Measurements from ENCODE around the gene U2SURP. TPM values are rescaled to one million over a fixed set of nuclear protein-coding genes. Genes with fewer than 3 reads are reported as not detected.

U2SURP gene
- total RNA-seq, 1 donor = 85.0 TPM

DNA sequence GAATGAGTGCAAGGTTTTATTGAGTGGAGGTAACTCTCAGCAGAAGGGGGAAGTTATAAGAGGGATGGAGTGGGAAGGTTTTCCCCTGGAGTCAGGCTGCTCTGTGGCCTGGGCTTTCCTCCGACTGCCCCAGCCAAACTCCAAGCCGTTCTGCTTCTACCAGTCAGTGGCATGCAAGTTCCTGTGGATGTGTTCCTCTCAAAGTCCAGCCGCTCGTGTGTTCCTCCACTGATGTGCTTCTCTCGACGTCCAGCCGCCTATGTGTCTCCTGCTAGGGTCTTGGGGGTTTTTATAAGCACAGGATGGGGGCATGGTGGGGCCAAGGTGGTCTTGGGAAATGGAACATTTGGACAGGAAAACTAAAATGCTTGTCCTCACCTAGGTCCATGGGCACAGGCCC, 9.0 kb upstream of the U2SURP start:
- DNase-seq (ENCODE audit: insufficient read length, low spot score, missing footprints) = no peak
- TF ChIP-seq, protein P1, sequence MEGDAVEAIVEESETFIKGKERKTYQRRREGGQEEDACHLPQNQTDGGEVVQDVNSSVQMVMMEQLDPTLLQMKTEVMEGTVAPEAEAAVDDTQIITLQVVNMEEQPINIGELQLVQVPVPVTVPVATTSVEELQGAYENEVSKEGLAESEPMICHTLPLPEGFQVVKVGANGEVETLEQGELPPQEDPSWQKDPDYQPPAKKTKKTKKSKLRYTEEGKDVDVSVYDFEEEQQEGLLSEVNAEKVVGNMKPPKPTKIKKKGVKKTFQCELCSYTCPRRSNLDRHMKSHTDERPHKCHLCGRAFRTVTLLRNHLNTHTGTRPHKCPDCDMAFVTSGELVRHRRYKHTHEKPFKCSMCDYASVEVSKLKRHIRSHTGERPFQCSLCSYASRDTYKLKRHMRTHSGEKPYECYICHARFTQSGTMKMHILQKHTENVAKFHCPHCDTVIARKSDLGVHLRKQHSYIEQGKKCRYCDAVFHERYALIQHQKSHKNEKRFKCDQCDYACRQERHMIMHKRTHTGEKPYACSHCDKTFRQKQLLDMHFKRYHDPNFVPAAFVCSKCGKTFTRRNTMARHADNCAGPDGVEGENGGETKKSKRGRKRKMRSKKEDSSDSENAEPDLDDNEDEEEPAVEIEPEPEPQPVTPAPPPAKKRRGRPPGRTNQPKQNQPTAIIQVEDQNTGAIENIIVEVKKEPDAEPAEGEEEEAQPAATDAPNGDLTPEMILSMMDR (IDR thresholded peaks at IDR 0.05; ENCODE audit: extremely low read depth, low read depth, low read length) = no peak
- H3K27me3 ChIP-seq (ENCODE audit: insufficient read depth, low read length) = no peaks in the 10 kb centered on the region
- H3K4me2 ChIP-seq (ENCODE audit: insufficient read depth, low read length) = no peak overlapping the region
- no peak overlapping the region for H2AFZ ChIP-seq (ENCODE audit: low read length)
- H3K4me1 ChIP-seq (ENCODE audit: insufficient read depth, low read length) = no peaks in the 10 kb centered on the region
- H3K79me2 ChIP-seq (ENCODE audit: insufficient read depth, low read length) = no peaks in the 10 kb centered on the region
- H3K36me3 ChIP-seq (ENCODE audit: insufficient read depth, low read length) = no peaks in the 10 kb centered on the region
- H3K9me3 ChIP-seq (ENCODE audit: low read depth, low read length) = no peaks in the 10 kb centered on the region
- H4K20me1 ChIP-seq (ENCODE audit: insufficient read depth, low read length) = no peaks in the 10 kb centered on the region
- no peak overlapping the region for H3K4me3 ChIP-seq (ENCODE audit: insufficient read depth, low read length)
- H3K27ac ChIP-seq (ENCODE audit: low read depth, low read length) = no peak overlapping the region

DNA sequence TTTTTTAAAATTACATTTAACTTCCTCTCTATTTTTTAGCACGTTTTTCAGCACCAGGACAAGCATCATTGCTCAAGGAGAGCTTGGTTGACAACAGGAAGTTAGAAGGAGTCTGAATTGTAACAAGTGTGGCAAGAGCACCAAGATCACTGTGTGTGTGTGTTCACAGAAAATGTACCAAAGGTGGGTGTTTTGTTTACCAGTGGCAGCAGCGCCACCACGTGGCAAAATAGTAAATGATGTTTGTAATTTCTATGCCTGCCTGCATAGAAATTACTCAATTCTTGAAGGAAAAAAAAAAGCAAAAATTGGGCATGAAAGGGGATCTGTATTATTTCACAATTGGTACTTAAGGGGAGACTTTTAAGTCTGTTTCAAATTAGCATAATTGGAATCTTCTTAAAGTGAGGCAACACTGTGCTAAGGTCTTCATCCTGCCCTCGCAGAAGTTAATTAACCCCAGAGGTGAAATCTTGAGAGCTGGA, 7.4 kb upstream of the U2SURP start:
- TF ChIP-seq, protein P1 (IDR thresholded peaks at IDR 0.05; ENCODE audit: extremely low read depth, low read depth, low read length) = peak; percentile 75
- H3K79me2 ChIP-seq (ENCODE audit: insufficient read depth, low read length) = no peaks in the 10 kb centered on the region
- no peak overlapping the region for H3K4me2 ChIP-seq (ENCODE audit: insufficient read depth, low read length)
- H2AFZ ChIP-seq (ENCODE audit: low read length) = no peak overlapping the region
- no peaks in the 10 kb centered on the region for H3K36me3 ChIP-seq (ENCODE audit: insufficient read depth, low read length)
- H3K27me3 ChIP-seq (ENCODE audit: insufficient read depth, low read length) = no peaks in the 10 kb centered on the region
- no peaks in the 10 kb centered on the region for H4K20me1 ChIP-seq (ENCODE audit: insufficient read depth, low read length)
- no peaks in the 10 kb centered on the region for H3K9me3 ChIP-seq (ENCODE audit: low read depth, low read length)
- peak; percentile 77 for DNase-seq (ENCODE audit: insufficient read length, low spot score, missing footprints)
- H3K4me3 ChIP-seq (ENCODE audit: insufficient read depth, low read length) = no peak overlapping the region
- H3K4me1 ChIP-seq (ENCODE audit: insufficient read depth, low read length) = peaks cover 8% of the 10 kb centered on the region
- H3K27ac ChIP-seq (ENCODE audit: low read depth, low read length) = no peak overlapping the region

DNA sequence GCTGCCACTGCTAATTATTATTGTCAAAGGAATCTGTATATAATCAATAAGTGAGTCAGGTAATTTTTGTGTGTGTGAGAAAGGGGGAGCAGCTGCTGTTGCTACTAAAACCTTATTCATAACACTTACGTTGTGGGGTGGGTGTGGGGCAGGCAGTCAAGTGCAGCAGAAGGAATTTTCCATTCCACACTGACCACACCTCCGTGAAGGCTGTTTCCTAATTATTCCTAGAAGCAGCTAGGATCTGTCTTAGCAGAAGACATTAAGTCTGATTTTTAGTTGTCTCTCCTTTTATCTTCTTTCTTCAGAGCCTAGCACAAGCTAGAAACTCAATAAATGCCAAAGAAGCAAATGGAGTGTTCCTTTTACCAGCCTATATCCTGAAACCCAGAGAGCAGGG, 4.0 kb upstream of the U2SURP start:
- H3K27ac ChIP-seq (ENCODE audit: low read depth, low read length) = no peak overlapping the region
- H3K4me1 ChIP-seq (ENCODE audit: insufficient read depth, low read length) = peaks cover 20% of the 10 kb centered on the region
- no peaks in the 10 kb centered on the region for H3K27me3 ChIP-seq (ENCODE audit: insufficient read depth, low read length)
- no peaks in the 10 kb centered on the region for H3K9me3 ChIP-seq (ENCODE audit: low read depth, low read length)
- DNase-seq (ENCODE audit: insufficient read length, low spot score, missing footprints) = no peak
- no peak overlapping the region for H3K4me3 ChIP-seq (ENCODE audit: insufficient read depth, low read length)
- peaks cover 14% of the 10 kb centered on the region for H3K79me2 ChIP-seq (ENCODE audit: insufficient read depth, low read length)
- H3K36me3 ChIP-seq (ENCODE audit: insufficient read depth, low read length) = no peaks in the 10 kb centered on the region
- H2AFZ ChIP-seq (ENCODE audit: low read length) = no peak overlapping the region
- H3K4me2 ChIP-seq (ENCODE audit: insufficient read depth, low read length) = no peak overlapping the region
- H4K20me1 ChIP-seq (ENCODE audit: insufficient read depth, low read length) = no peaks in the 10 kb centered on the region
- TF ChIP-seq, protein P1 (IDR thresholded peaks at IDR 0.05; ENCODE audit: extremely low read depth, low read depth, low read length) = no peak

DNA sequence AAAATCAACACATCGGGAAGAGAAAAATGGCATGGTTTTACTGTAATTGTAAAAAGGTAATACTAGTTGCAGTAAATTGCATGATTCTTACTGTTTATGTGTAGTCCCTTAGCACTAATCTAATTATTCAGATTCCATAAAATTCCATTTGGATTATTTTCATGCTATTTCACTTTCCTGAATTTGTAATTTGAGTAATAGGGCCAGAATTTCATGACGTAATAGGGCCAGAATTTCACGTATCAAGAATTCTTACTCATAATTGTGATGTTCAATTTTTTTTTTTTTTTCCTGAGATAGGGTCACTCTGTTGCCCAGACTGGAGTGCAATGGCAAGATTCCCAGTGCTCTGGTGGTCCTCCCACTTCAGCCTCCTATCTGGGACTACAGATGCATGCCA, 2.9 kb upstream of the U2SURP start:
- no peak overlapping the region for H3K4me3 ChIP-seq (ENCODE audit: insufficient read depth, low read length)
- H3K27me3 ChIP-seq (ENCODE audit: insufficient read depth, low read length) = no peaks in the 10 kb centered on the region
- H3K4me1 ChIP-seq (ENCODE audit: insufficient read depth, low read length) = peaks cover 20% of the 10 kb centered on the region
- DNase-seq (ENCODE audit: insufficient read length, low spot score, missing footprints) = peak; percentile 42
- no peaks in the 10 kb centered on the region for H3K9me3 ChIP-seq (ENCODE audit: low read depth, low read length)
- no peaks in the 10 kb centered on the region for H3K36me3 ChIP-seq (ENCODE audit: insufficient read depth, low read length)
- no peak overlapping the region for H2AFZ ChIP-seq (ENCODE audit: low read length)
- H3K4me2 ChIP-seq (ENCODE audit: insufficient read depth, low read length) = peak overlapping the region; percentile 17
- peaks cover 25% of the 10 kb centered on the region for H3K79me2 ChIP-seq (ENCODE audit: insufficient read depth, low read length)
- no peaks in the 10 kb centered on the region for H4K20me1 ChIP-seq (ENCODE audit: insufficient read depth, low read length)
- TF ChIP-seq, protein P1 (IDR thresholded peaks at IDR 0.05; ENCODE audit: extremely low read depth, low read depth, low read length) = no peak
- no peak overlapping the region for H3K27ac ChIP-seq (ENCODE audit: low read depth, low read length)
